Breast epithelium (tissue), 4 donors: ENCODE results near the gene NFASC. TPM values are rescaled to one million over a fixed set of nuclear protein-coding genes. Genes with fewer than 3 reads are reported as not detected.

ENCODE experiments used
- DNase-seq, 2 donors: peaks; one replicate each; pipeline ENCODE4 v3.0.0-alpha.2; 2019; ENCODE audit warnings: low spot score in 2 of 2
- H3K27ac ChIP-seq, 2 donors: fragments of 200-600 bp; sonication (generic) in 1 of 2; one replicate each; pipeline ENCODE4 v1.5.1; 2016 to 2019; ENCODE audit warnings: mild to moderate bottlenecking in 1 of 2
- H3K27me3 ChIP-seq, 2 donors: fragments of 200-600 bp; sonication (generic) in 1 of 2; one replicate each; pipeline versions ENCODE4 v1.5.1 to v1.6.0; 2017 to 2019; ENCODE audit warnings: control low read depth in 1 of 2, mild to moderate bottlenecking in 1 of 2
- H3K36me3 ChIP-seq: fragments of 200-600 bp; one replicate; pipeline ENCODE4 v1.5.1; 2019
- H3K4me1 ChIP-seq, 2 donors: fragments of 200-600 bp; sonication (generic); one replicate each; pipeline ENCODE4 v1.5.1; 2016 to 2019; ENCODE audit warnings: control low read depth in 1 of 2
- H3K4me3 ChIP-seq, 3 donors: fragments of 200-600 bp; sonication (generic); 1 replicate in 2 of 3; 2 replicates in 1 of 3; pipeline ENCODE4 v1.5.1; 2016 to 2019; ENCODE audit warnings: mild to moderate bottlenecking in 3 of 3, moderate library complexity in 2 of 3
- H3K9me3 ChIP-seq, 2 donors: fragments of 200-600 bp; sonication (generic) in 1 of 2; one replicate each; pipeline ENCODE4 v1.5.1; 2016 to 2019; ENCODE audit warnings: control low read depth in 1 of 2
- POLR2A ChIP-seq: fragments of 450-650 bp; IDR thresholded peaks from one replicate; pipeline ENCODE4 v1.6.1; 2016; ENCODE audit warnings: antibody characterized with exemption, mild to moderate bottlenecking, moderate library complexity
- POLR2AphosphoS5 ChIP-seq, 3 donors: sonication (generic); formaldehyde crosslinking; IDR thresholded peaks; one replicate each; pipeline ENCODE4 v1.6.1; 2017; ENCODE audit warnings: antibody characterized with exemption in 3 of 3
- intact Hi-C: fragments of 100-400 bp; cut with DNase I; formaldehyde crosslinking; loops from one replicate; pipeline ENCODE4 v1.15.1; 2023; ENCODE audit warnings: low total_unique reads
- total RNA-seq, 3 donors: library from RNA; depleted of rRNA; stranded (reverse); fragments of >200 nt; gene quantifications; one replicate each; pipeline ENCODE4 v1.1.0, GENCODE V29; 2016
- TF ChIP-seq, protein P1 (sequence below), 3 donors: fragments of 450-650 bp; IDR thresholded peaks; one replicate each; pipeline ENCODE4 v1.5.1; 2016 to 2017; ENCODE audit warnings: antibody characterized with exemption in 3 of 3, mild to moderate bottlenecking in 3 of 3, moderate library complexity in 3 of 3

NFASC gene
- total RNA-seq, 3 donors from 2014 or later: 1.6 to 19.5 (median 14.1) TPM

DNA sequence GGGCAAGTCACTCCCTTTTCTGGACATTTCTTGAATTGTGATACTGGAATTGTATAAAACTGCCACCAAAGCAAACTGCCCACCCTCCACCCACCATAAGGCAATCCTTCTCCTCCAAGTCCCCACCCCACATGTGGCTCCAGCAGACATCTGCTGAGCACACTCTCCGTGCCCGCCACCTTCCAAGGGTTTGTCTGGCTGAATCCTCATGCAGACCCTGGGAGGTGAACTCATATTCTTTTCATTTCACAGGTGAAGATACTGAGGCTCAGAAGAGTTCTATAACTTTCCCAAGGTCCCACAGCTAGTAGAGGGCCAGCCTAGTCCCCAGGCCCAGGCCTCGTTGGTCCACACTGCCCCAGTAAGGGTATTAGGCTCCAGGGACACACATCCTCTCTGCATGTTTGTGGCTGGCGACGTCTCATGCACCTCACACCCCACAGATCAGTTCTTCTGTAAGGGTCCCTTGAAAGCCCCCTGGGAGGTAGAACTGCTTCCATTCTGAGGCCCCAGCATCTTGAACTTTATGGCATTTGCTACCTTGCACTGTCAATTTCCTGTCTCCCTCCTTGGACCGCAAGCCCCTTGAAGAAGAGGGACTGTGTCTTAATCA lies 186.4 kb downstream of the NFASC start:
- TF ChIP-seq, protein P1, sequence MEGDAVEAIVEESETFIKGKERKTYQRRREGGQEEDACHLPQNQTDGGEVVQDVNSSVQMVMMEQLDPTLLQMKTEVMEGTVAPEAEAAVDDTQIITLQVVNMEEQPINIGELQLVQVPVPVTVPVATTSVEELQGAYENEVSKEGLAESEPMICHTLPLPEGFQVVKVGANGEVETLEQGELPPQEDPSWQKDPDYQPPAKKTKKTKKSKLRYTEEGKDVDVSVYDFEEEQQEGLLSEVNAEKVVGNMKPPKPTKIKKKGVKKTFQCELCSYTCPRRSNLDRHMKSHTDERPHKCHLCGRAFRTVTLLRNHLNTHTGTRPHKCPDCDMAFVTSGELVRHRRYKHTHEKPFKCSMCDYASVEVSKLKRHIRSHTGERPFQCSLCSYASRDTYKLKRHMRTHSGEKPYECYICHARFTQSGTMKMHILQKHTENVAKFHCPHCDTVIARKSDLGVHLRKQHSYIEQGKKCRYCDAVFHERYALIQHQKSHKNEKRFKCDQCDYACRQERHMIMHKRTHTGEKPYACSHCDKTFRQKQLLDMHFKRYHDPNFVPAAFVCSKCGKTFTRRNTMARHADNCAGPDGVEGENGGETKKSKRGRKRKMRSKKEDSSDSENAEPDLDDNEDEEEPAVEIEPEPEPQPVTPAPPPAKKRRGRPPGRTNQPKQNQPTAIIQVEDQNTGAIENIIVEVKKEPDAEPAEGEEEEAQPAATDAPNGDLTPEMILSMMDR (IDR thresholded peaks at IDR 0.05): no peak
- TF ChIP-seq POLR2AphosphoS5 (IDR thresholded peaks at IDR 0.05): no peak
- TF ChIP-seq POLR2A: no peak
- intact Hi-C loops: no loop called here
- no peak overlapping the region for H3K4me3 ChIP-seq
- H3K36me3 ChIP-seq: no peaks in the 10 kb centered on the region
- H3K27me3 ChIP-seq: no peaks in the 10 kb centered on the region
- no peak overlapping the region for H3K27ac ChIP-seq
- H3K9me3 ChIP-seq: no peaks in the 10 kb centered on the region
- no peaks in the 10 kb centered on the region for H3K4me1 ChIP-seq
- no peak for DNase-seq

DNA sequence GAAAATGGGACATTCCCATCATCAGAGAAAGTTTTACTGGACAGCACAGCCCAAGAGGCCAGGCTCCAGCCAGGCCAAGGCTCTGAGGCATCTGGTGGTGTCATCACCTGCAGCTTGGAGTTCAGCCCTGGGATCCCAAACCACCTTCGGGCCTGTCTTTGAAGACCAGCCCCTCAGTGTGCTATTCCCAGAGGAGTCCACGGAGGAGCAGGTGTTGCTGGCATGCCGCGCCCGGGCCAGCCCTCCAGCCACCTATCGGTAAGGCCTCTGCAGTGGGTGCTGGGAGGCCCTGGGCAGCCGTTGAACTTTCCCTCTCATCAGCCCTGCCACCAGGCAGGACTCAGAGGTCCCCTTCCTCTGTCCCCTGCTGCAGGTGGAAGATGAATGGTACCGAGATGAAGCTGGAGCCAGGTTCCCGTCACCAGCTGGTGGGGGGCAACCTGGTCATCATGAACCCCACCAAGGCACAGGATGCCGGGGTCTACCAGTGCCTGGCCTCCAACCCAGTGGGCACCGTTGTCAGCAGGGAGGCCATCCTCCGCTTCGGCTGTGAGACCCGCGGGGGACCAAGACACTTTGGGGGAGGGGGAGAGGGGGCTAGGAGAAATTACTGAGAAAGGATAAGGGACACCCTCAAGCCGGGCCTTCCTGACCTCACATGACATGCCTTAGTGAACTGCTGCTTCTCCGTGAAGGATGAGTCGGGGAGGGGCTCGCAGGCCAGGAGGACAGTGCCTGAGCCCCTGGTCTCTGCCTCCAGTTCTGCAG lies 187.3 kb downstream of the NFASC start:
- no peaks in the 10 kb centered on the region for H3K4me1 ChIP-seq
- H3K27me3 ChIP-seq: no peaks in the 10 kb centered on the region
- H3K27ac ChIP-seq: no peak overlapping the region
- H3K4me3 ChIP-seq: no peak overlapping the region
- no peak for TF ChIP-seq POLR2AphosphoS5 (IDR thresholded peaks at IDR 0.05)
- TF ChIP-seq POLR2A: no peak
- TF ChIP-seq, protein P1 (IDR thresholded peaks at IDR 0.05): no peak
- no peaks in the 10 kb centered on the region for H3K36me3 ChIP-seq
- no peaks in the 10 kb centered on the region for H3K9me3 ChIP-seq
- intact Hi-C loops: no loop called here
- DNase-seq: no peak

DNA sequence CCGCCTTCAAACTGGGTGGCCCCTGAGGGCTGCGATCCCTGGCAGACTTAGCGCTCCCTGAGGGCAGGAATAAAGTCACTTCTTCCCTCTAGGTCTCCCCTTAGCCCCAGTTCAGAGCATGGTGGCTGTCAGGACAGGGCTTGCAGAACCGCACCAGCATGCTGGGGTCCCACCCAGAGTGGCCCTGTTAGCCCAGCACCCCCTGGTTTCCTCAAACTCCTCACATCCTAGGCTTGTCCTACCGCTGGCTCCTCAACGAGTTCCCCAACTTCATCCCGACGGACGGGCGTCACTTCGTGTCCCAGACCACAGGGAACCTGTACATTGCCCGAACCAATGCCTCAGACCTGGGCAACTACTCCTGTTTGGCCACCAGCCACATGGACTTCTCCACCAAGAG lies 188.2 kb downstream of the NFASC start:
- H3K27ac ChIP-seq: no peak overlapping the region
- no peaks in the 10 kb centered on the region for H3K9me3 ChIP-seq
- intact Hi-C loops: no loop called here
- no peaks in the 10 kb centered on the region for H3K27me3 ChIP-seq
- no peak for TF ChIP-seq POLR2AphosphoS5 (IDR thresholded peaks at IDR 0.05)
- no peak for DNase-seq
- no peaks in the 10 kb centered on the region for H3K36me3 ChIP-seq
- H3K4me3 ChIP-seq: no peak overlapping the region
- no peaks in the 10 kb centered on the region for H3K4me1 ChIP-seq

DNA sequence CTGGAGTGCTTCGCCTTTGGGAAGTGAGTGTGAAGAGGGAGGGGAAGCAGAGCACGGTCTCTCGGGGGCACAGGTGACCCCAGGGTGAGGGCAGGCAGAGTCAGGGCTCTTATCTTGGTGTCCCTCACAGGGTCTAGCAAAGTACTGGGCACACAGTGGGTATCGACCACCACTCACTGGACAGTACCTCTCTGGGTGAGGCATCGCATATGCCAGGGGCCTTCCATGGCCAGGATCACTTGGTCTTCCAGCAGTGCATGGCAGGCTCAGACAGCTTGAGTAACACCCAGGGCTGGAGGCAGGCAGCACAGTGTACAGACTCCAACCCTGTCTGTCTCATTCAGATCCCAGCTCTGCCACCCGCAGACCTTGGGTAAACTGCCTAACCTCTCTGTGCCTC lies 189.0 kb downstream of the NFASC start:
- Histone ChIP-seq H3K27me3 (no peaks in the 10 kb centered on the region), H3K36me3 (no peaks in the 10 kb centered on the region), H3K4me3 (no peak overlapping the region), H3K27ac (no peak overlapping the region), H3K9me3 (no peaks in the 10 kb centered on the region), H3K4me1 (no peaks in the 10 kb centered on the region)
- no peak for DNase-seq
- intact Hi-C loops: loop anchor here (5.0 kb wide), 1 partner anchor 72 kb away; no protein-coding TSS in a partner anchor
- TF ChIP-seq, protein P1 (IDR thresholded peaks at IDR 0.05): no peak
- TF ChIP-seq POLR2AphosphoS5 (IDR thresholded peaks at IDR 0.05) (no peak), POLR2A (no peak)

DNA sequence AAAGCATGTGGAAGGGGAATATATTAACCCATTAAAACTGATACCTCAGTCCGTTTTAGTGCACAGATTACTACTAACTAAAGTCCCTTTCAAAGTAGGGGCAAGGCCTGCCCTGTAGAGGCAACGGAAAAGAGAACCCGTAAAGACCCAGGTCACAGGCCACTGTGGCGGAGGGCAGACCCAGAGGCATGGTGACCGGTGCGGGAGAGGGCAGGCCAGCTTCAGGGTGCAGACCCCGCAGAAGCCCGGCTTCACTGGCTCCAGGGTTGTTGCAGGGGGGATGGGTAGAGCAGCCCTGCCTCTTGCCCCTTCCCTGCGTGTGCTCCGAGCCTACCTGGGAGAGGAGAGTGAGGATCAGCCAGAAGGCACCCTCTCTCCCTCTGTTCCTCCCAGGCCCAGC lies 190.1 kb downstream of the NFASC start:
- H3K4me3 ChIP-seq: no peak overlapping the region
- TF ChIP-seq POLR2AphosphoS5 (IDR thresholded peaks at IDR 0.05): no peak
- TF ChIP-seq, protein P1 (IDR thresholded peaks at IDR 0.05): no peak
- no peak for TF ChIP-seq POLR2A
- H3K27me3 ChIP-seq: no peaks in the 10 kb centered on the region
- no peaks in the 10 kb centered on the region for H3K36me3 ChIP-seq
- H3K27ac ChIP-seq: no peak overlapping the region
- no peaks in the 10 kb centered on the region for H3K4me1 ChIP-seq
- intact Hi-C loops: loop anchor here (5.0 kb wide), 1 partner anchor 73 kb away; no protein-coding TSS in a partner anchor
- no peaks in the 10 kb centered on the region for H3K9me3 ChIP-seq
- DNase-seq: no peak
